GM18498 (cell line): ENCODE data around the gene EIF3K.
"Not testable (repeated sequence)": the region's sequence is repeated elsewhere in the genome, so short reads cannot be mapped to it uniquely, and the experiment has no call there.

ENCODE experiments used
- ATAC-seq: cut with Tn5 transposase; IDR thresholded peaks from one replicate; pipeline ENCODE4 v1.9.1; 2021; ENCODE audit warnings: mild to moderate bottlenecking, moderate library complexity; ENCODE audit not compliant: unreplicated experiment

The EIF3K gene

GRCh38 chr19:38617764-38618589, 1.0 kb upstream of the EIF3K start, which contains the start of gene MAP4K1:
Gene MAP4K1 (minus strand): TSS chr19:38617953. CDS start chr19:38617895, 58 bp downstream.
- ATAC-seq = peak; percentile 66

- ATAC-seq = no peak
These were observed 580 bp downstream of the EIF3K start for GRCh38 chr19:38619361-38620174.

- ATAC-seq = no peak
These were observed 5.8 kb downstream of the EIF3K start for GRCh38 chr19:38624822-38625221.

GRCh38 chr19:38626401-38626800, 7.4 kb downstream of the EIF3K start:
- ATAC-seq = no peak

- ATAC-seq = no peak
These were observed 10.6 kb downstream of the EIF3K start for GRCh38 chr19:38629568-38629967.

GRCh38 chr19:38631301-38631700, 12.3 kb downstream of the EIF3K start:
- ATAC-seq = not testable (repeated sequence)

GRCh38 chr19:38631811-38632475, 13.0 kb downstream of the EIF3K start:
- ATAC-seq = not testable (repeated sequence)

GRCh38 chr19:38632476-38633213, 13.7 kb downstream of the EIF3K start:
- no peak for ATAC-seq

GRCh38 chr19:38634757-38635482, 15.9 kb downstream of the EIF3K start:
- no peak for ATAC-seq

GRCh38 chr19:38635483-38636399, 16.8 kb downstream of the EIF3K start:
- ATAC-seq = no peak

GRCh38 chr19:38638461-38638860, 19.5 kb downstream of the EIF3K start:
- no peak for ATAC-seq

GRCh38 chr19:38639679-38640078, 20.7 kb downstream of the EIF3K start:
- ATAC-seq = no peak

GRCh38 chr19:38640368-38640767, 21.4 kb downstream of the EIF3K start:
- no peak for ATAC-seq

- no peak for ATAC-seq
These were observed 23.2 kb downstream of the EIF3K start for GRCh38 chr19:38642176-38642575.

- ATAC-seq = no peak
These were observed 25.7 kb downstream of the EIF3K start for GRCh38 chr19:38644719-38645118.

- ATAC-seq = peak; percentile 94
These were observed 28.5 kb downstream of the EIF3K start, which contains the start of gene ACTN4 for GRCh38 chr19:38647368-38647965. Gene ACTN4 (plus strand): TSS chr19:38647649. CDS start chr19:38647746, 97 bp downstream.

- no peak for ATAC-seq
These were observed 29.2 kb downstream of the EIF3K start for GRCh38 chr19:38647966-38648768.
